NCI-H1436 (cell line): ENCODE results near the gene CLDN8.

Experiments
- DNase-seq: peaks from one replicate; lab custom pipeline; 2025; lab: John Stamatoyannopoulos, UW

Gene CLDN8

DNA sequence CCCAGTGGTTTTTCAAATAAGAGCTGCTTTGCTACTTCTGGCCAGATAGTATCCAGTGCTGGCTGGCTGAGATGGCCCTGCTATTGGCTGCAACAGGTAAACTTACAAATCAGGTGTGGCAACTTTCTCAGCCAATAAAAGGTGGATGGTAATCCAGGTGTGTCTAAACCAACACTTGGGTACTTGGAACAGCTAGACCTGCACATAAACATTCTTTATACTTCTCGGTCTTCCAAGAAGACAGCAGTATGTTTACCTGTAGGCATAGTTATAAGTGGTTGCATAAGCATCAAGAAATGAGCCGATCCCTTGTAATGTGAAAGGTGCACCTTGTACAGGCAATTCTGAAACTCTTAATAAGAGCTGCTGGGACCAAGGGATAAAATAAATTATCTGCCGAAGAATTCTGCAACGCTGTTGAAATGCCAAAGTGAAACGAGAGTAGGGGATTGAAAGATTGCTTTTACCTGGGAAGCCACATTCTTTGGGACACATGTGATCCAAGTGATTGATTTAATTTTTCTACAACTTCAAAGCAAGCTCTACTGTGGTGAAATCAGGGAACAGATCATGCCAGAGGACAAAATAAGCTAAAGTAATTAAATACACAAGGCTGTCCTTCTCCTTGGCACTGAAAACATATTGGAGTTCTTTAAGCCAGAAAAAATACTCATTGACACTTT, at the start of gene CLDN8:
Gene CLDN8 (minus strand): TSS at position 57 of the 683 bp plus-strand sequence. CDS start 172 bp downstream, outside the sequence.
- no peak for DNase-seq

- no peak for DNase-seq
Observed at GRCh38 chr21:30257773-30258172, 41.9 kb upstream of the CLDN8 start.

DNA sequence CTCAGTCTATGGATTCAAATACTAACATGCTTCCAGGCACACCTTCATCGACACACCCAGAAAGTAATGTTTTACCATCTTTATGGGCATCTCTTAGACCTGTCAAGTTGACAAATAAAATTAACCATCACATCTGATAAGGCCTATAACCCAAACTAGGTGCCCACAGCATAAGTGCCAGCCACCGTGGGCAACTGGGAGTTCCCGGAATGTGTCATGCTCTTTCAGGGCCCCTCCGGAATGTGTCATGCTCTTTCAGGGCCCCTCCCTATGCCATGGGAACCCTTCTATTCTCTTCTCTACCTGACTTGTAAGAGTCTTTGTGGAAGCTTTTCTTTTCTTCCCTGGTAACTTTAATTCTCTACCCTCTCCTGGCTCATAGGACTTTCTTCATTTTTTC, 40.2 kb upstream of the CLDN8 start:
- no peak for DNase-seq

DNA sequence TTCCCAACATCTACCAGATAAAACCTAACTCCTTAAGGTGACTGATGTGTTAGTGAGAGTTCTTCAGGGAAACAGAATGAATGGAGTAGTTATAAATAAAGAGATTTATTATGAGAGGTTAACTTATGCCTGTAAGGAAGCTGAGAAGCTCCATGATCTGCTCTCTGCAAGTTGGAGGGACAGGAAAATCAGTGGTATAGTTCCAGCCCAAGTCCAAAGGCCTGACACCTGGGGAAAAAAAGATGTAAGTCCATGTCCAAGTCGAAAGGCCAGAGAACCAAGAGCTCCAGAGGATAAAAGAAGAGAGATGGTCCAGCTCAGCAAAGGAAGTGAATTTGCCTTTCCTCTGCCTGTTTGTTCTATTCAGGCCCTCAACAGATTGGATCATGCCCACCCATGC, 39.8 kb upstream of the CLDN8 start:
- no peak for DNase-seq

DNA sequence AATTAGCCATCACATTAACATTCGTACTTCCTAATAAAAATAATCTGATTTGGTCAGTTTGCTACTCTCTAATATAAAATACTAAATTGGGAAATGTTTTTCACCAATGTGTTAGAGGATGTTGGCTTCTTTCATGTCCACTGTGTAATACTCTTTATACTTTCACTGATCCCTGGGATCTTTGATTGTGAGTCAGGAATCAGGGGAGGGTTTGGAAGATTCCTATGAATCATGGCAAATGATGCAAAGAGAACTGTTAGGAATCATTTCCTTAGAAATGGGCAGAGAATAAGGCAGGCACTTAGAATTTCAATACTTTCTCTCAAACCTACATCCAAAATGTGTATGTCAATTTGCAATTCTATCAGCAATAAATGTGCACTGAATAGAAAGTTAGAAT, 35.9 kb upstream of the CLDN8 start:
- no peak for DNase-seq

DNA sequence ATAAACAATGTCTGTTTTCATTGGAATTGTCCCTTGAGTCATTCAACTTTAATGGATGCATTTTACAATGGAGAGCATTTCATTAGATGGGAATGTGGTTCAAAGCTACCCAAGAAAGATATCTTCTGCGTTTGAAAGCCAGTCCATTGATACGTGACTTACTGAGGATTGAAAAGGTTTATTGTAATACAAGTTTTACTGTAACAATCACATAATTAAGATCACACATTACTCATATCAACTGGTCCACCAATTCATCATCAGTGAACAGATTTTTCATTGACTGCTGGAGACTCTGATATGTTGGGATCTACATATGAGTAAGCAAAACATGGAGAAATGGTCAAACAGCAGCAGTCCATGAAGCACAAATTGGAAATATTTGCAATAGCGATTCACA, 34.0 kb upstream of the CLDN8 start:
- DNase-seq = no peak

DNA sequence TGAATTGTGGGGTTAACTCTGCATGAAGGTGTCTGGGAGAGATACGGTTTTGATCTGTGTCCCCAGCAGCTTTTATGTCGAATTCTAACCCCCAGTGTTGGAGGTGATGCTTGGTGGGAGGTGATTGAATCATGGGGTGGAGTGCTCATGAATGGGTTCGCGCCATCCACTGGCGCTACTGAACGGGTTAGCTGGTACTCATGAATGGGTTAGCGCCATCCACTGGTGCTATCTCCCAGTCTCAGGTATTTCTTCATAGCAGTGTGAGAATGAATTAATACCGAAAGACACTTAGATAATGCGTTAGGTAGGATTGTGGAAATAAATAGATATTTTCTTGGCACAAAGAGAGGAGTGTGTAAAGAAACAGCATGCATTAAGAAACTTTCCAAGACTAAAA, 32.9 kb upstream of the CLDN8 start:
- DNase-seq = no peak

DNA sequence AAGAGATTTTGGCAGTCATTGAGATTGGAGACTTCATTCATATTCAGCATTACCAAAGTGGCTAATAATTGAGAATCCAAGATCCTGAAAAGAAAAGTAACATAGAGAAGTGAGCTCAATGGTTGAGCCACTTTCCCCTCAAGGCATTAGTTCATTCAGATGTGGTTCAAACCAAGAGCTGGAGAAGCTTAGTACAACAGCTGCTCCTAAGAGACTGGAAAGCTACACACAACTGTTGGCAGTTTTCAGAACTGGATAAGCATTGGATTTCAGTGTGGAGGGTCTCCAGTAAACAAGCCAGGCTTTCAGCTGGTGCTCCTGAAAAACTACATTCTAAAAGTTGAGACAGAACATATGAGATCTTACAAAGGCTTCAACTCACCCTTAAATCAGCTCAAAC, 29.2 kb upstream of the CLDN8 start:
- no peak for DNase-seq

GRCh38 chr21:30243691-30244090, 27.8 kb upstream of the CLDN8 start:
- DNase-seq = no peak

DNA sequence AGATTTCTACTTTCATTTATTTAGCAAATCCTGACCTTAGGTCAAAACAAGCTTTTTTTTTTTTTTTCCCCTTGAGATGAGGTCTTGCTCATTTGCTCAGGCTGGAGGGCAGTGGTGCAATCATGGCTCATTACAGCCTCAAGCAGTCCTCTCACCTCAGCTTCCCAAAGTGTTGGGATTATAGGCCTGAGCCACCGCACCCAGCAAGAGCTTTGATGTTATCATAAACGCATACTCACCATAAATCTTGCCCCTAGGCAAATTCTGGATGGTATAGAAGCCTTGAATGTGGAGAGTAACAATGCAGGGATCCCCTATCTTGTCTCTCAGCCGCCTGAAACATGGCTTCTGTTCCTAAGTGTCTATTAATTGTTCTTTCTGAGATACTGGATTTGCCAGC, 24.8 kb upstream of the CLDN8 start:
- DNase-seq = no peak

GRCh38 chr21:30238168-30238567, 22.3 kb upstream of the CLDN8 start:
- DNase-seq = no peak

DNA sequence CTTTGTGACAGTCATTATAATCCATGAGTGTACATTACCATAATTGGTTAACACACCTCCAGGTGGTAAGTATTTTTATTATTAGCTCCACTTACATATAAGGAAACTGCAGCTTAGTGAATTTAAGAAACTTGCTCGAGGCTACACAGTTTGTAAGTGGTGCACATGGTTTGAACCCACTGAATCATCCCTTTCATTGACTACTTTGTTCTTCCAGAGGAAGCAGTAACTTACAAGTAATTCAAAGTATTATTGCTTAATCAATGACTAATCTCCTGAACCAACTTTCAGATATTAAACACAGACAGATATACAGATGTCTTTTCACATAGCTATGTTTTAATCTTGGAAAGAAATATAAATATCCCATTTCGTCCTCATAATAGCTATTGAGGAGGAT, 18.7 kb upstream of the CLDN8 start:
- DNase-seq = no peak

DNA sequence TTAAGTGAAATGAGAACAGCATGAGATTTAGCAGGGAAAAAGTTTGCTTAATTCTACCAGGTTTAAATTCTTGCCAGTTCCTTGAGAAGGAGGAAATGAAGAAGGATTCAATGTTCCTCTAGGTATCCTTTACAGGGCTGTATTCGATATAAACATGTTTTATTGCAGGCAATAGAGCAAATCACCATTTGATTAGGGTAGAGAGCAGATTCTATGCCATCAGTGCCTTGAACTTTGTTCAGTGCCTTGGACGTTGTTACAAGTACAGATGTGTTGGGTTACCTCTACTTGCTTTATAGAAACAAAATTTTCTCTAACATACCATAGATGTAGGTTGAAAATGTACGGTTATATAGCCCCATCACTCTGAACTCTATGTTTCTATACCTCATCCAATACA, 18.2 kb upstream of the CLDN8 start:
- no peak for DNase-seq

DNA sequence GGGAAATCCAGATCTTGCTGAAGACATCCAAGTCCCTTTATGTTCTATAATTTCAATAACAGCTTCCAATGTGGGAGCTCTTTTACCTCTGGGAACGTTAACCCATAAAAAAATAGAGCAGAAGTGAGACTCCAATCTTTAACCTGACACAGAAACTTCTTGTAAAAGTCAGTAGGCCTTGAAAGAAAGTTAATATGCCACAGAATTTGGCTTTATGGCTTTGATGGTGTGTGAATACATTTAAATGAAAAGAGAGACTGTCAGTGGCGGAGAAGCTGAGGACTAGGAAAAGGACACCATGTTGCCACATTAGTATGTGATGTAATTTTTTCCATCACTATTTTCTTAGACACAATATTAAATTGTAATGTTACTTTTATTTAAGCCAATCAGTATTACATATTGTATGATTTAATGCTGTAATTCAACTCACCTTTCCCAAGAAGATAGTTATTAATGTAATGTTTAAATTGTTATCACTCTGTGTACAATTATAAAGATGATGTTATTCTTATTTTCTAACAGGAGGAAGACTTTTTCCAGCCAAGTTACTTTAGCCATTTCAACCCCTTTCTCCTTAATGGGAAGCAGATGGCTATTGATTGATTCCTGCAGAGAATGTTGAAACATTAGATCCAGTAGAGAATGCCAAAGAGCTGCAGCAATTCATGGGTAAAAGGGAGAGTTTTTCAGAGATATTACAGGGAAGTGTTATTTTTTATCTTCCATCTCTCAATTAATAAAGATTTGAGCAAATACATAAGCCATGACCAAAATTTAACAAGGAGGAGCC, 17.5 kb upstream of the CLDN8 start:
- no peak for DNase-seq

DNA sequence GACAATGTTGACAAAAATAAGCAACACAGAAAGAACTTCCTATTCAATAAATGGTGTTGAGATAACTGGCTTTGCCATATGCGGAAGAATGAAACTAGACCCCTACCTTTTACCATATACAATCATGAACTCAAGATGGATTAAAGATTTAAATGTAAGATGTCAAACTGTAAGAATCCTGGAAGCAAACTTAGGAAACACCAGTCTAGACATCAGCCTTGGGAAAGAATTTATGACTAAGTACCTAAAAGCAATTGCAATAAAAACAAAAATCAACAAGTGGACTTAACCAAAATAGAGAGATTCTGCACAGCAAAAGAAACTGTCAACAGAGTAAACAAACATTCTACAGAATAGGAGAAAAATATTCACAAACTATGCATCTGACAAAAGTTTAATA, 16.1 kb upstream of the CLDN8 start:
- DNase-seq = no peak

DNA sequence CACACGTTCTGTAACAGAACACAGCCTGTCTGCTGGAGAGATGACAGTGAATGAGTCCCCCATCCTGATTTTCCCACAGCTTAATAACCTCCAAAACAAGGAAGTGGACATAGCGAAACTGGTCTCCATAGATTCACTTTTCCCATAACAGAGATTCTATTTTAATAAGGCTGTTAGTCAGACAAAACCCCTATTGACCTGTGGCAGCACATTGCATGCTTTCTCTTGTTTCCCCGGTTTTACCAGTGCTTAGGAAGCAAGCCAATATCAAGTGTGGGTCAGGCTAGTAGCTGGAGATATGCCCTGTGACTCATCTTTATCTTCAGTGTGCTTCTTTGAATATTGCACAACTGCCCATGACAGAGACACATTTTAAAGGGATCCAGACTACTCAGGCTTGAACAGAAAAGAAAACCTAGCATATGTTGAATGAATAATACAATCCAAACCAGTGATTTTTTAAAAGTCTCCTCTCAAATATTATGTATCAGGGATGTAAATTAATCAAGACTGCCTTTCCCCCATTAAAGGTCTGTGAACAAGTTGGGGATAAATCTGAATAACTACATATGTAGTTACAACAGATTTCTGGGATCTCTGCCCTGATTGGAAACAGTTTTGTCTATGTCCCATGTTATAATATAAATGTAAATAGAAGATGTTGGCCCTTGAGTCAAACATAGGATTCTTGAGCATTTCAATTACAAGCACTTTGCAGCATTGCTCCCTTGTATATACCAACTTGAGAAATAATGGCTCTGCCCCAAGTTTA, 11.9 kb upstream of the CLDN8 start:
- DNase-seq = no peak

- no peak for DNase-seq
Observed at GRCh38 chr21:30227128-30227527, 11.2 kb upstream of the CLDN8 start.

DNA sequence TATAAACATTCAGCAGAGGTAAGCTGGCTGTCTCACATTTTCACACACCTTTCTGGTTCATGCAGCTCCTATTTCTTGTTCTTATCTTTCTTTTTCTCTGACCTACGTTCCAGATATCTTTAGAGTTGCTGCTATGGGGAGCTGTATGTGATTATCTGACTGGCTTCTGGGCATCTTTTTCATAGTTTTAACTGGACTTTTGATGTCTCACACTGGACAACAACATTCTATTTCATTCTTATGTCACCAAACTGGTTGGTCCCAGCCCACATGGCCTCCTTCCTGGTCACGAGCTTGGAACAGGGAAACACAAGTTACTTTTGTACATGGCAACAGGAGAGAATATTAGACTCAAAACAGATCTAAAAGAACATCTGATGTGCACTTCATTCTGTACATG, 7.7 kb upstream of the CLDN8 start:
- no peak for DNase-seq

DNA sequence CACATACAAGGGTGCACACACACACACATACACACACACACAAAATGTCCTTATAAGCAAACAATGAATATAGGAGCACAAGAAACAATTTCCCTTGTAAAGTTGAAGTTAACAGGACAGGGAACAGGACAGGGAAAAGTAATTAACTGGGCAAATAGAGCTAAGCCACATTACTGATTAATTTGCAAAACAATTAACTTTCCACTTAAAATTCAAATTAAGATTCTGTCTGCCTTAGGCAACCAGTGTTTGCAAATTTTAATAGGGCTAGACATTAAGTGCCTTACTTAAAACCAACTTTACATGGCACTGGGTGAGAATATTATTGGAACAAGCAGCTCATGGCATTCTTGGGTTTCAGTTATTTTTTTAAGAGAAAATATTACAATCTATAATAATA, 6.8 kb upstream of the CLDN8 start:
- DNase-seq = no peak

DNA sequence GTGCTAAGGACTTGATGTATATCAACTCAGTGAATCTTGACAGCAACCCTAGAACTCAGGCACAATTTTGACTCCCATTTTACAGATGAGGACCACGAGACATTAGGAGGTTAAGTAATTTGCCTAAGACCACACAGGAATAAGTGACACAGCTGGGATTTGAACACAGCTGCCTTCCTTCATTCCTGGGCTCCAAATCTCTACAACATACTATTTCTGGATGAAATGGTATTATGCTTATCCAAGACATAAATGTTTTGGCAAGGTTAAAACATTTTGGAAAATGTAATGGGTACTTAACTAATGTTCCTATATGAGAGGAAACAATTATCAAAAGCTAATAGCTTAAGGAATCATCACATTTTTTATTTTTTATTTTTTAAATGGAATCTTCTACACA, 4.8 kb downstream of the CLDN8 start:
- DNase-seq = no peak

GRCh38 chr21:30209601-30210000, 6.3 kb downstream of the CLDN8 start:
- DNase-seq = no peak

GRCh38 chr21:30207252-30207579, 8.7 kb downstream of the CLDN8 start:
- DNase-seq = no peak

GRCh38 chr21:30206551-30207251, 9.2 kb downstream of the CLDN8 start:
- no peak for DNase-seq
